HG03442 (cell line): ENCODE data around the gene RAD23A.
"Not testable (repeated sequence)": the region's sequence is repeated elsewhere in the genome, so short reads cannot be mapped to it uniquely, and the experiment has no call there.

ENCODE experiments used
- ATAC-seq: cut with Tn5 transposase; IDR thresholded peaks from one replicate; pipeline ENCODE4 v1.9.1; 2021; ENCODE audit warnings: mild to moderate bottlenecking, moderate library complexity; ENCODE audit not compliant: unreplicated experiment

The RAD23A gene

GRCh38 chr19:12945479-12946091 is at the start of gene RAD23A:
Gene RAD23A, plus strand, starts transcription at chr19:12945862. Its CDS starts 87 bp downstream, at chr19:12945949.
- ATAC-seq: peak; percentile 70

DNA sequence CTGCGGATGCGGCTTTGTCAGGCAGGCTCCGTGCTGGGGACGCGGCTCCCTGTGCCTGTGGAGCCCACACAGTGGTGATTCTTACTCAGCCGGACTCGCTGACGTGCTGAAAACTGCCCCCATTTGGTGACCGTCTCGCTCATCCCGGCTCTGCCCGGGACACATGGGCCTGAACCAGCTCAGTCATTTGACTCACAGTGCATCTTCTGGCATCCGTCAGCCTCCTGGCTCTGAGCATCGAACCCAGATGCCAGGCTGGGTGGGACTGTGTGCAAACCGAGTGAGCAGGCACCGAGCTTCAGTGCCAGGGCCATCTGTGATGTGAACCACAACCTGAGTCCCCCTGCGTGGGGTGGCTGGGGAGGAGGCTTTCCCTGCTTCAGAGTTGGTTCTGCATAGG is 49.2 kb upstream of the RAD23A start:
- ATAC-seq: no peak

GRCh38 chr19:12899891-12900518 is 45.7 kb upstream of the RAD23A start:
- ATAC-seq: peak; percentile 73

DNA sequence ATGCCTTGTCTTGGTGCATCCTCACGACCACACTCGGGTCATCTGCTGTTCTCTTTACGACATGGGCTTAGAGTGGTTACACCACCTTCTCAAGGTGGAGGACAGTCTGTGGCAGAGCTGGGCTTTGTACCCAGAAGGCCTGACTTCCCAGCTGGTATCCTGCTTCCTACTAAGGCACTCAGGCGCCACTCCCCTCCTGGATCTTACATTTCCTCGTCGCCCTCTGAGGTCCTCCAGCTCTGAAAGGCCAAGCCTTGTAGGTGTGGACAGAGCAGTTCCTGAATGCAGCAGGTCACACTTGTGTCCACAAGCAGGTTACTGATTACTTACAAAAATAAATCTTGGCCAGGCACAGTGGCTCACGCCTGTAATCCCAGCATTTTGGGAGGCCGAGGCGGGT is 38.5 kb upstream of the RAD23A start:
- ATAC-seq: no peak

- no peak for ATAC-seq
Observed at GRCh38 chr19:12912571-12912970, 33.1 kb upstream of the RAD23A start.

DNA sequence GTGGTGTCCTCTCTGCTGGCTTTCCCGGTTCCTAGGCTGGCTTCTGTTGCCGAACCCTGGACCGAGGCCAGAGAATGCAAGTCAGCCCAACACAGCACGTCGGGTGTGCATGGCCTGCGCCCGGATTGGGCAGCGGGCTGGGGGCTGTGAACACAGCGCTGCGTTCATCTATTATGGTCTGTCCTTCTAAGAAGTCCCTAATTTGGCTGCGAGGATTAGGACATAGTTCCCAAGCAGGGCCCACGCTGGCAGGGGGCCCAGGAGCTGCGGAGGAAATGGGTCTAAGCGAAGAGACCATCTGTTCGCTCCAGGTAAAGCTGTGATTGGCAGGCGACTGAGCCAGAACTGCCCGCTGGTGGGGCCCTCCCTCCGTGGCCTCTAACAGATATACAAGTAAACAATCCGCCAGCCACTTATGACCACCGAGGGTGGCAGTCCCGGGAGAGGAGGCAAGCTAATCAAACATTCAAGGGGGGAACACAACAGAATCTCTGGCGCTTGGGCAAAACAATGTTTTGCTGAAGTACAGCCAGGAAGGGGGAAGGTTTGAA is 32.6 kb upstream of the RAD23A start:
- ATAC-seq: no peak

GRCh38 chr19:12913851-12914690 is 31.6 kb upstream of the RAD23A start:
- no peak for ATAC-seq

DNA sequence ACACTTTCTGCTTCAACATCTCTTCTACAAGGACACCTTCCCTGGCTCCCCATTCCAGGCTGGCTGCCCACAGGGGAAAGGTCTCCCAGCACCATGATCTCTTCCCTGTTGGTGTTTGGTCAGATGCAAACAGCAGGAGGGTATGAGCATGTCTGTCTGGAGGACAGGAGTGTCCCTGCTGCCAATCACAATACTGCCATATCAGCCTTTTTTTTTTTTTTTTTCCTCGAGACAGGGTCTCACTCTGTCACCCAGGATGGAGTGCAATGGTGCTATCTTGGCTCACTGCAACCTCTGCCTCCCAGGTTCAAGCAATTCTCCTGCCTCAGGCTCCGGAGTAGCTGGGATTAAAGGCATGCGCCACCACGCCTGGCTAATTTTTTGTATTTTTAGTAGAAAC is 29.8 kb upstream of the RAD23A start:
- ATAC-seq: not testable (repeated sequence)

- ATAC-seq: no peak
Observed at GRCh38 chr19:12918253-12918652, 27.4 kb upstream of the RAD23A start.

DNA sequence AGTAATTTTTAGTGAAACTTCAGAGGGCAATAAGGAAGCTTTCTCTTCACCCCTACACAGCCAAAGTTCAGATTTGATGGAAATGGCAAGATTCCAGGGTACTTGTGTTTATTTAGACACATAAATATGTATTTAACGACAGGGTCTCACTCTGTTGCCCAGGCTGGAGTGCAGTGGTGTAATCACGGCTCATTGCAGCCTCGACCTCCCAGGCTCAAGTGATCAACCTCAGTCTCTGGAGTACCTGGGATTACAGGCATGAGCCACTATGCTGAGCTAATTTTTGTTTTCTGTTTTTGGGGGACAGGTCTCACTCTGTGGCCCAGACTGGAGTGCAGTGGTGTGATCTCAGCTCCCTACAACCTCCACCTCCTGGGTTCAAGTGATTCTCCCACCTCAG is 24.6 kb upstream of the RAD23A start:
- no peak for ATAC-seq

GRCh38 chr19:12922959-12923358 is 22.7 kb upstream of the RAD23A start:
- no peak for ATAC-seq

DNA sequence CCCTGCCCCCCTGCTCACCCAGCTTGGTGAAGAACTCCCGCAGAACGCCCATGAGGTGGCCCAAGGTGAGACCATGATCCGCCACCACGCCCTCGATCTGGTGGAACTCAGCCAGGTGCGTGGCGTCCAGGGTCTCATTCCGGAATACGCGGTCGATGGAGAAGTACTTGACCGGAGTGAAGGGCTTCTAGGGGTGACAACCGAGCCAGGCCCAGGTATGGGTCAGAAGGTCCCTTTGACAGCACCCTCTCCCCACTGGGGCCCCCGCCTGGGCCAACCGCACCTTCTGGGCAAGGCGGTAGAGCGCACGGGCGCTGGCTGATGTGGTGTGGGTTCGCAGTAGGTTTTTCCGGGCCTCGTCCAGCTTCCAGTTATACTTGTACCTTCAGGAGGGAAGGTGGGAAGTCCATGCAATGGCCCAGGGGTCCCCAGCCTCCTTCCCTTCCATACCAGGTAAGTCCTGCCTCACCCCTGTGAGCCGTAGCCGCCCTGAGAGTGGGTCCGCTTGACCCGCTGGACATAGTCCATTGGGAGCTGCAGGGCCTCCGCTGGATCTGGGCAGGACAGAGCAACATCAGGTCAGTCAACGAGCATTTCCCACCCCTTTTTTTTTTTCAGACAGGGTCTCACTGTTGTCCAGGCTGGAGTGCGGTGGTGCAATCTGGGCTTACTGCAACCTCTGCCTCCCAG is 20.9 kb upstream of the RAD23A start:
- no peak for ATAC-seq

- no peak for ATAC-seq
Observed at GRCh38 chr19:12930002-12930645, 15.5 kb upstream of the RAD23A start.

GRCh38 chr19:12932392-12933286 is 13.0 kb upstream of the RAD23A start:
- no peak for ATAC-seq

GRCh38 chr19:12933287-12934072 is 12.2 kb upstream of the RAD23A start, which contains the start of gene FARSA:
Gene FARSA, minus strand, starts transcription at chr19:12933711. Its CDS starts 15 bp downstream, at chr19:12933696.
- no peak for ATAC-seq

- ATAC-seq: no peak
Observed at GRCh38 chr19:12935071-12935470, 10.6 kb upstream of the RAD23A start.

DNA sequence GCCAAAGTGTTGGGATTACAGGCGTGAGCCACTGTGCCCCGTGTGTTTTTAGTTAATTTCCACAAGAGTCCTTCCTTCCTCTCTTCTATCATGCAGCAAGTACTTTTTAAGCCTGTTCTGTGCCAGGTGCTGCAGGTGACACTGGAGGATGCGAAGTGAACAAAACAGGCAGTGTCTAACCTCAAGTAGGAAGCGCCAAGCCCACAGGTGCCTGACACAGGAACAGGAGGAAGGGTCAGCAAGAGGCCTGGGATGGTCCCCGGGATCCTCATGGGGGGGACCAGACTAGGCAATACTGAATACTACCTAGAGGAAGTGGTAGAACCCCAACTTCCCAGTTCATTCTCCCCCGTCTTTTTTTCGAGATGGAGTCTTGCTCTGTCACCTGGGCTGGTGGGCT is 9.1 kb upstream of the RAD23A start:
- ATAC-seq: no peak

GRCh38 chr19:12937093-12937926 is 8.4 kb upstream of the RAD23A start:
- no peak for ATAC-seq
